NCI-H345 treated with DMSO at 0.1 percent for 48 hours (cell line): Measurements from ENCODE around the gene FAM53A.
"Not testable (repeated sequence)": the region's sequence is repeated elsewhere in the genome, so short reads cannot be mapped to it uniquely, and the experiment has no call there.

Experiments
- DNase-seq: peaks from one replicate; lab custom pipeline; 2025; ENCODE audit not compliant: unreplicated experiment; lab: John Stamatoyannopoulos, UW

The FAM53A gene

GRCh38 chr4:1717129-1718094 is 33.3 kb upstream of the FAM53A start:
- peak; percentile 57 for DNase-seq

- DNase-seq = no peak
These were observed 32.2 kb upstream of the FAM53A start for GRCh38 chr4:1716065-1716945.

- DNase-seq = no peak
These were observed 31.1 kb upstream of the FAM53A start for GRCh38 chr4:1715002-1715758.

- no peak for DNase-seq
These were observed 30.3 kb upstream of the FAM53A start for GRCh38 chr4:1714303-1715001.

- DNase-seq = no peak
These were observed 29.1 kb upstream of the FAM53A start for GRCh38 chr4:1713003-1713851.

GRCh38 chr4:1712216-1713002 is 28.3 kb upstream of the FAM53A start, which contains the start of gene SLBP:
Gene SLBP (minus strand): TSS chr4:1712319. CDS start chr4:1712188, 131 bp downstream.
- DNase-seq = peak; percentile 90

- no peak for DNase-seq
These were observed 27.6 kb upstream of the FAM53A start for GRCh38 chr4:1711571-1712215.

- DNase-seq = no peak
These were observed 27.0 kb upstream of the FAM53A start for GRCh38 chr4:1711055-1711570.

GRCh38 chr4:1708581-1708980 is 24.5 kb upstream of the FAM53A start:
- DNase-seq = no peak

- DNase-seq = no peak
These were observed 22.2 kb upstream of the FAM53A start for GRCh38 chr4:1706358-1706757.

- DNase-seq = no peak
These were observed 21.6 kb upstream of the FAM53A start for GRCh38 chr4:1705732-1706131.

- DNase-seq = no peak
These were observed 19.8 kb upstream of the FAM53A start for GRCh38 chr4:1703867-1704266.

- DNase-seq = not testable (repeated sequence)
These were observed 17.6 kb upstream of the FAM53A start for GRCh38 chr4:1701671-1702070.

GRCh38 chr4:1695913-1696312 is 11.8 kb upstream of the FAM53A start:
- DNase-seq = no peak

- DNase-seq = peak; percentile 42
These were observed 9.2 kb upstream of the FAM53A start for GRCh38 chr4:1693131-1693896.

GRCh38 chr4:1691737-1692373 is 7.7 kb upstream of the FAM53A start:
- no peak for DNase-seq

- DNase-seq = no peak
These were observed 6.6 kb upstream of the FAM53A start for GRCh38 chr4:1690698-1691097.
